Measurements from ENCODE around the gene AMBP. TPM values are rescaled to one million over a fixed set of nuclear protein-coding genes. Genes with fewer than 3 reads are reported as not detected.

AMBP gene
- total and polyA plus RNA-seq, 2 experiments from 2014 or later = 0.64 TPM; not detected in 1

- Histone ChIP-seq H3K9me3 (ENCODE audit: low read depth) (no peaks in the 10 kb centered on the region), H3K4me3 (no peak overlapping the region), H3K36me3 (no peaks in the 10 kb centered on the region), H3K27ac (no peak overlapping the region), H3K27me3 (no peaks in the 10 kb centered on the region), H3K4me1 (ENCODE audit: low read depth) (peaks cover 19% of the 10 kb centered on the region)
- DNase-seq (ENCODE audit: low read depth in 1 of 2, low spot score in 1 of 2) = no peak
- no peak for TF ChIP-seq CTCF (IDR thresholded peaks at IDR 0.05; ENCODE audit: low read depth, low read length)
Observed at GRCh38 chr9:114114364-114114763, 36.3 kb upstream of the AMBP start.

GRCh38 chr9:114112778-114113584 lies 34.9 kb upstream of the AMBP start:
- DNase-seq (ENCODE audit: low read depth in 1 of 2, low spot score in 1 of 2) = peak in 1 of 2 donors; percentile 76
- no peaks in the 10 kb centered on the region for H3K27me3 ChIP-seq
- no peak overlapping the region for H3K4me3 ChIP-seq
- H3K36me3 ChIP-seq = no peaks in the 10 kb centered on the region
- no peak for TF ChIP-seq CTCF (IDR thresholded peaks at IDR 0.05; ENCODE audit: low read depth, low read length)
- H3K27ac ChIP-seq = no peak overlapping the region
- peaks cover 14% of the 10 kb centered on the region for H3K4me1 ChIP-seq (ENCODE audit: low read depth)
- H3K9me3 ChIP-seq (ENCODE audit: low read depth) = no peaks in the 10 kb centered on the region

GRCh38 chr9:114112325-114112724 lies 34.2 kb upstream of the AMBP start:
- no peak overlapping the region for H3K4me3 ChIP-seq
- no peak for TF ChIP-seq CTCF (IDR thresholded peaks at IDR 0.05; ENCODE audit: low read depth, low read length)
- H3K36me3 ChIP-seq = no peaks in the 10 kb centered on the region
- H3K27ac ChIP-seq = no peak overlapping the region
- H3K4me1 ChIP-seq (ENCODE audit: low read depth) = peaks cover 14% of the 10 kb centered on the region
- no peaks in the 10 kb centered on the region for H3K9me3 ChIP-seq (ENCODE audit: low read depth)
- no peak for DNase-seq (ENCODE audit: low read depth in 1 of 2, low spot score in 1 of 2)
- H3K27me3 ChIP-seq = no peaks in the 10 kb centered on the region

- Histone ChIP-seq H3K27ac (no peak overlapping the region), H3K36me3 (no peaks in the 10 kb centered on the region), H3K4me1 (ENCODE audit: low read depth) (peaks cover 7% of the 10 kb centered on the region), H3K4me3 (no peak overlapping the region), H3K9me3 (ENCODE audit: low read depth) (no peaks in the 10 kb centered on the region), H3K27me3 (peaks cover 14% of the 10 kb centered on the region)
- DNase-seq (ENCODE audit: low read depth in 1 of 2, low spot score in 1 of 2) = peak in 1 of 2 donors; percentile 70
- TF ChIP-seq CTCF (IDR thresholded peaks at IDR 0.05; ENCODE audit: low read depth, low read length) = no peak
Observed at GRCh38 chr9:114110180-114110579, 32.1 kb upstream of the AMBP start.

GRCh38 chr9:114109124-114109523 lies 31.0 kb upstream of the AMBP start:
- Histone ChIP-seq H3K27me3 (peaks cover 25% of the 10 kb centered on the region), H3K27ac (no peak overlapping the region), H3K4me1 (ENCODE audit: low read depth) (no peaks in the 10 kb centered on the region), H3K9me3 (ENCODE audit: low read depth) (no peaks in the 10 kb centered on the region), H3K4me3 (no peak overlapping the region), H3K36me3 (no peaks in the 10 kb centered on the region)
- DNase-seq (ENCODE audit: low read depth in 1 of 2, low spot score in 1 of 2) = no peak
- TF ChIP-seq CTCF (IDR thresholded peaks at IDR 0.05; ENCODE audit: low read depth, low read length) = no peak

All from cardiac muscle cell (in vitro differentiated cells and primary cell).